ENCODE measurements around the gene CACNA1C. TPM values are rescaled to one million over a fixed set of nuclear protein-coding genes. Genes with fewer than 3 reads are reported as not detected.
A peak's percentile ranks its signal among the peaks of the same experiment; 100 is the strongest.

The CACNA1C gene
- total RNA-seq, 2 donors from 2014 or later: 0.86 to 6.3 TPM

DNA sequence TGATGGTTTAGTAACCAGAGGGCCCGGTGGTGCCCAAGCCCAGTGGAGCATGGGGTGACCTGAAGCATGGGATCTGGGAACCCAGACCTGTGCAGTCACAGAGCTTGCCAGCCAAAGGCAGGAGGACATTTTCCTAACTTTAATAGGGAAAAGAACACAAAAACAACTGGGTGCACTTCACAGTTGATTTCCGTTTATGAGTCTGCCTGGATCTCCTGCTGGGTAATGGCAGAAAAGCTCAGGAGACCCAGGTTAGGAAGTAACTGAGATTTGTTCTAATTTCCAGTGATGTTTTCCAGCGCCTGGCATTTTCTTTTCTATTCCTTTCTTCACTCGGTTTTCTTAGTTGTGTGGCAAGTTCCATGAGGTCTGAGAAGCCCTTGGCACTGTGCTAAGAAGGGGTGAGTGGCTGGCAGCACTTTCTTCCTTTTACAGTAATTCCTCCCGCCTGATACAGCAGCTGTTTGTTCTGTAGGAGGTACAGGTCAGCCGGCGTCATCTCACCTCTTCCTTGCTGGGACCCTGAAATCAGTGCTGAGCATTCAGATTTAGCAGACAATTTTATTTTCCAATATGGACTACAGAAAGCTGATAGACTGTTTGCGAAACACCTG lies 5.1 kb downstream of the CACNA1C start:
- H3K4me1 Mint-ChIP-seq: peaks cover 23% of the 10 kb centered on the region
- H3K27ac Mint-ChIP-seq: no peak overlapping the region
- DNase-seq: no peak
- TF ChIP-seq, protein P1, sequence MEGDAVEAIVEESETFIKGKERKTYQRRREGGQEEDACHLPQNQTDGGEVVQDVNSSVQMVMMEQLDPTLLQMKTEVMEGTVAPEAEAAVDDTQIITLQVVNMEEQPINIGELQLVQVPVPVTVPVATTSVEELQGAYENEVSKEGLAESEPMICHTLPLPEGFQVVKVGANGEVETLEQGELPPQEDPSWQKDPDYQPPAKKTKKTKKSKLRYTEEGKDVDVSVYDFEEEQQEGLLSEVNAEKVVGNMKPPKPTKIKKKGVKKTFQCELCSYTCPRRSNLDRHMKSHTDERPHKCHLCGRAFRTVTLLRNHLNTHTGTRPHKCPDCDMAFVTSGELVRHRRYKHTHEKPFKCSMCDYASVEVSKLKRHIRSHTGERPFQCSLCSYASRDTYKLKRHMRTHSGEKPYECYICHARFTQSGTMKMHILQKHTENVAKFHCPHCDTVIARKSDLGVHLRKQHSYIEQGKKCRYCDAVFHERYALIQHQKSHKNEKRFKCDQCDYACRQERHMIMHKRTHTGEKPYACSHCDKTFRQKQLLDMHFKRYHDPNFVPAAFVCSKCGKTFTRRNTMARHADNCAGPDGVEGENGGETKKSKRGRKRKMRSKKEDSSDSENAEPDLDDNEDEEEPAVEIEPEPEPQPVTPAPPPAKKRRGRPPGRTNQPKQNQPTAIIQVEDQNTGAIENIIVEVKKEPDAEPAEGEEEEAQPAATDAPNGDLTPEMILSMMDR (conservative IDR thresholded peaks at IDR 0.05): no peak
- H3K36me3 Mint-ChIP-seq (ENCODE audit: low read depth): no peaks in the 10 kb centered on the region
- Histone ChIP-seq H3K4me1 (ENCODE audit: control insufficient read depth, insufficient read depth, low read length) (no peaks in the 10 kb centered on the region), H3K9me3 (ENCODE audit: control insufficient read depth, low read length) (no peaks in the 10 kb centered on the region), H3K27me3 (ENCODE audit: control insufficient read depth, insufficient read depth, low read length, poor library complexity, severe bottlenecking) (peaks cover 40% of the 10 kb centered on the region), H3K4me3 (ENCODE audit: low read length) (no peak overlapping the region), H3K36me3 (ENCODE audit: control insufficient read depth, insufficient read depth, low read length) (no peaks in the 10 kb centered on the region), H3K9ac (ENCODE audit: extremely low read depth, low read length, poor library complexity, severe bottlenecking) (no peak overlapping the region), H3K27ac (ENCODE audit: low read depth, low read length) (no peak overlapping the region)
- no peak overlapping the region for H3K4me3 Mint-ChIP-seq
- H3K27me3 Mint-ChIP-seq (ENCODE audit: insufficient read depth): peaks cover 35% of the 10 kb centered on the region
- no peaks in the 10 kb centered on the region for H3K9me3 Mint-ChIP-seq
- 83 to 93% methylated on average over 5 to 8 of the region's 8 CpGs for WGBS, 2 experiments (ENCODE audit: insufficient coverage in 1 of 2, insufficient read length in 1 of 2)

DNA sequence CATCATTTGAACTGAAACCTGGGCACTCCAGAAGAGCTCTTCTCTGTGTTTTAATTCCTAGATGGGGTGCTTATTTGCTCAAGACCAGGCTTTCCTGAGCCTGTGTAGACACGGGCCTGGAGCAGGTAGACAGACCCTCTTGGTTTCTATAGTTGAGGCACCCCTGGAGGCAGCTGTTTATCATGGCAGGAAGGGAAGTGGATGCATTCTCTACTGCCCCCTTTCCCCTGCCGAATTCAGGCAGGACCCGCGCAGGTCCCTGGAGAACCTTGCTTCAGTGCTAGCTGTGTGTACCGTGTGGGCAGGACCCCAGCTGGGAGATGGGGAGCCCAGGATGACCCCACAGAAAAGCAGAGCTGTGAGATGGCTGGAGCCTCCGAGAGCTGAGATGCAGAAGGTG lies 6.0 kb downstream of the CACNA1C start:
- Mint-ChIP-seq H3K27ac (no peak overlapping the region), H3K4me1 (peaks cover 21% of the 10 kb centered on the region), H3K36me3 (ENCODE audit: low read depth) (no peaks in the 10 kb centered on the region), H3K27me3 (ENCODE audit: insufficient read depth) (peaks cover 31% of the 10 kb centered on the region), H3K9me3 (no peaks in the 10 kb centered on the region), H3K4me3 (no peak overlapping the region)
- H3K27ac ChIP-seq (ENCODE audit: low read depth, low read length): no peak overlapping the region
- no peak overlapping the region for H3K9ac ChIP-seq (ENCODE audit: extremely low read depth, low read length, poor library complexity, severe bottlenecking)
- DNase-seq: peak; percentile 68
- no peak overlapping the region for H3K4me3 ChIP-seq (ENCODE audit: low read length)
- H3K27me3 ChIP-seq (ENCODE audit: control insufficient read depth, insufficient read depth, low read length, poor library complexity, severe bottlenecking): peaks cover 32% of the 10 kb centered on the region
- WGBS, 2 experiments (ENCODE audit: insufficient coverage in 1 of 2, insufficient read length in 1 of 2): 79 to 85% methylated on average over 4 to 6 of the region's 6 CpGs
- no peaks in the 10 kb centered on the region for H3K36me3 ChIP-seq (ENCODE audit: control insufficient read depth, insufficient read depth, low read length)
- TF ChIP-seq, protein P1 (conservative IDR thresholded peaks at IDR 0.05): peak; percentile 77
- no peaks in the 10 kb centered on the region for H3K9me3 ChIP-seq (ENCODE audit: control insufficient read depth, low read length)
- no peaks in the 10 kb centered on the region for H3K4me1 ChIP-seq (ENCODE audit: control insufficient read depth, insufficient read depth, low read length)

DNA sequence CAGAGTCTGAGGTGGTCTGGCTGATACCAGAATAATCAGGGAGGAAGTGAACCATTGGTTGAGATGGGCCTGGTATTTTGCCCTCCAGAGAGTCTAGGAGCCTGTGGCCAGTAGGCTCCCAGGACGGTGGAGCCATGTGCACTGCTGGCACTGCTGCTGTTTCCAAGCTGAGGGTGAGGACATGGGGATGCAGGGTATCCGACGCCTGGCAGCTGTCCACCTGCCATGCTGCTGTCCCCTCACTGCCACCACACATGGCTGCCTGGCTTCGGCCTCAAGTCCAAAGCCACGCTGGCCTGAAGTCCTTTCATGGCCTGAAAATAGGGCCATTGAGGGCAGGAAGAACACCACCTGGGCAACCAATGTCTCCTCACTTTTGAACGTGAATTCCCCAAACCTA lies 8.6 kb downstream of the CACNA1C start:
- TF ChIP-seq, protein P1 (conservative IDR thresholded peaks at IDR 0.05): no peak
- Mint-ChIP-seq H3K27ac (no peak overlapping the region), H3K9me3 (no peaks in the 10 kb centered on the region), H3K4me3 (no peak overlapping the region), H3K27me3 (ENCODE audit: insufficient read depth) (peaks cover 10% of the 10 kb centered on the region), H3K36me3 (ENCODE audit: low read depth) (no peaks in the 10 kb centered on the region), H3K4me1 (peaks cover 27% of the 10 kb centered on the region)
- DNase-seq: no peak
- WGBS, 2 experiments (ENCODE audit: insufficient coverage in 1 of 2, insufficient read length in 1 of 2): 92 to 97% methylated on average over 4 to 6 of the region's 6 CpGs
- peaks cover 7% of the 10 kb centered on the region for H3K27me3 ChIP-seq (ENCODE audit: control insufficient read depth, insufficient read depth, low read length, poor library complexity, severe bottlenecking)
- H3K9ac ChIP-seq (ENCODE audit: extremely low read depth, low read length, poor library complexity, severe bottlenecking): no peak overlapping the region
- H3K36me3 ChIP-seq (ENCODE audit: control insufficient read depth, insufficient read depth, low read length): no peaks in the 10 kb centered on the region
- no peak overlapping the region for H3K27ac ChIP-seq (ENCODE audit: low read depth, low read length)
- H3K4me3 ChIP-seq (ENCODE audit: low read length): no peak overlapping the region
- no peaks in the 10 kb centered on the region for H3K9me3 ChIP-seq (ENCODE audit: control insufficient read depth, low read length)
- no peaks in the 10 kb centered on the region for H3K4me1 ChIP-seq (ENCODE audit: control insufficient read depth, insufficient read depth, low read length)

Data from endodermal cell (in vitro differentiated cells).